AG09309 (cell line): ENCODE results near the gene PPIL6.
A peak's percentile ranks its signal among the peaks of the same experiment; 100 is the strongest.

Experiments
- DNase-seq: peaks from one replicate; pipeline ENCODE4 v3.0.0-alpha.2; 2010; ENCODE audit warnings: low read depth
- H3K4me3 ChIP-seq: 2 replicates; pipeline ENCODE4 v1.5.1; 2011; ENCODE audit warnings: mild to moderate bottlenecking, low read depth, low read length, moderate library complexity; ENCODE audit not compliant: control insufficient read depth
- TF ChIP-seq, protein P1 (sequence below): IDR thresholded peaks from 2 replicates; pipeline ENCODE4 v1.5.1; 2011; ENCODE audit warnings: mild to moderate bottlenecking, low read depth, low read length, inconsistent platforms; ENCODE audit not compliant: insufficient read depth, control insufficient read depth; ENCODE audit errors: missing control alignments

Gene PPIL6

DNA sequence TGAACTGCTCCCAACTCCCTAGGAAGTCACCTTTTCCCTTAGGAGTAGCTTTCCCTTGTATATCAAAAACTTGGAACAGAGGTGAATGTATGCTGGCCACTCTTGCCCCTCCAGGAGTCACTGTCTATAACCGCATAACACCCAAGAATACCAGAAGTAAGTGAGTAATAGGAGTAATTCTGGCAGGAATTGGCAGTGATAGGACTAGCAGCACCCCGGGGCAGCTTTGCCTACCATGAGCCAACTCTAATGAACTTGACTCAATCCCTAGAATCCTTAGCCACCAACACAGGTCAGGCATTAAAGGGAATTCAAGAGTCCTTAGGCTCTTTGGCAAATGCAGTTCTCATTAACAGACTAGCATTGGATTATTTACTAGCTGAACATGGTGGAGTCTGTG is 29.4 kb downstream of the PPIL6 start:
- no peak for DNase-seq
- TF ChIP-seq, protein P1, sequence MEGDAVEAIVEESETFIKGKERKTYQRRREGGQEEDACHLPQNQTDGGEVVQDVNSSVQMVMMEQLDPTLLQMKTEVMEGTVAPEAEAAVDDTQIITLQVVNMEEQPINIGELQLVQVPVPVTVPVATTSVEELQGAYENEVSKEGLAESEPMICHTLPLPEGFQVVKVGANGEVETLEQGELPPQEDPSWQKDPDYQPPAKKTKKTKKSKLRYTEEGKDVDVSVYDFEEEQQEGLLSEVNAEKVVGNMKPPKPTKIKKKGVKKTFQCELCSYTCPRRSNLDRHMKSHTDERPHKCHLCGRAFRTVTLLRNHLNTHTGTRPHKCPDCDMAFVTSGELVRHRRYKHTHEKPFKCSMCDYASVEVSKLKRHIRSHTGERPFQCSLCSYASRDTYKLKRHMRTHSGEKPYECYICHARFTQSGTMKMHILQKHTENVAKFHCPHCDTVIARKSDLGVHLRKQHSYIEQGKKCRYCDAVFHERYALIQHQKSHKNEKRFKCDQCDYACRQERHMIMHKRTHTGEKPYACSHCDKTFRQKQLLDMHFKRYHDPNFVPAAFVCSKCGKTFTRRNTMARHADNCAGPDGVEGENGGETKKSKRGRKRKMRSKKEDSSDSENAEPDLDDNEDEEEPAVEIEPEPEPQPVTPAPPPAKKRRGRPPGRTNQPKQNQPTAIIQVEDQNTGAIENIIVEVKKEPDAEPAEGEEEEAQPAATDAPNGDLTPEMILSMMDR = no peak
- H3K4me3 ChIP-seq = no peak overlapping the region

DNA sequence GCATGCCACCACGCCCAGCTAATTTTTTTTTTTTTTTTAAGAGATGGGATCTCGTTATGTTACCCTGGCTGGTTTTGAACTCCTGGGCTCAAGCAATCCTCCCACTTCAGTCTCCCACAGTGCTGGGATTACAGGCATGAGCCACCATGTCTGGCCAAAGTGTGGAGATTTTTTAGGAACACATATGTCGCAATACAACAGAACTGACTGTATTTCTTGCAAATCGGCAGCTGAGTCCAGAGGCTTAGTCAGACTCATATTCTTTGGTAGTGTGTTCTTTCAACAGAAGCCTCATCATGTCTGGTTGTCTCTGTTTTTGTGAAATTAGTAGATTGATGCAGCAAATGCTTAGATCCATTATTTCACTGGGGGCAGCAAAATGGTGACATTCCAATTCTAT is 34.2 kb downstream of the PPIL6 start:
- TF ChIP-seq, protein P1 = no peak
- H3K4me3 ChIP-seq = no peak overlapping the region
- DNase-seq = peak; percentile 65

DNA sequence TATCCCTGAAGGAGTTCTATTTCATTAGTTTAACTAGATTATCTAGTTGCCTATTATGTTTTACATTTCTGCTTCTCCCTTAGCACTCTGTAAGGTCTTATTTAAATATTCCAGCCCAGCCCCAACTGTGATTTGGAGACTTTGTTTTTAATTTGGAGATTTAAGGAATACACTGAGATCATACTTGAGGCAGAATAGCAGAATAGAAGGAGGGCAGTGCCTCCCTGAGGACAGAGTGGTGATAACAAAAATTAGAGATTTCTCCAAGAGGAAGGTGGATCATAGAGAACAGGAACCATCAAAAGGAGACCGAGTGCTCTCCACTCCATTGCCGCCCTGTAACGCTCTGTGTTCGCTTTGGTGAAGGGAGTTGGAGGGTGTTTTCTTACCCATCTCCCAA is 43.4 kb downstream of the PPIL6 start:
- no peak for DNase-seq
- TF ChIP-seq, protein P1 = peak; percentile 48
- H3K4me3 ChIP-seq = no peak overlapping the region

DNA sequence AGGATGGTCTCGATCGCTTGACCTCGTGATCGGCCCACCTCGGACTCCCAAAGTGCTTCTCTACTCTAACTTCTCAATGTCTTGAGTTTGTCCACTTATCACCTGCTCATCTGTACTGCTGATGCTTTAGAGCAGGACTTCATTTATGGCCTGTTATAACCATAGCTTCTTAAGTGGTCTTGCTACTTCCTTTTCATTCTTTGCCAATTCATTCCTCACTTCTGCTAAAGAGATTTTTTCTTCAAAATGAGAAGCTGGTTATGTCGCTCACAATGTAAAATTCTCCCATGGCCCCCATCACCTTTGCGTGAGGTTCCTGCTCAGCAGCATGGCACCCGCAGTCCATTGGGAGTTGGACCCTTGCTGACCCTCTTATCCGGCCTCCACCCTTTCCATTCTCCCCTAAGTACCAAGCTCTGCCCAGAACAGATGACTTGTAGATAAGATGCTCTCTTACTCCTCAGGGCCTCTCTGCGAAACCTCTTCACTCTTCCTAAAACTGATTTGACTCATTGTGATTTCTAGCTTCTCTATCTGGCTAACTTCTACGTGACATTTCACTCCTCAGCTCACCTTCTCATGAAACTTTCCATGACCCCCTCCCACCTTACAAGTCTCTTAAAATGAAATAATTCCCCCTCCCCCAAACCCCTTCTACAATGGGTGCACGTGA is 44.2 kb downstream of the PPIL6 start:
- TF ChIP-seq, protein P1 = no peak
- DNase-seq = no peak
- no peak overlapping the region for H3K4me3 ChIP-seq

DNA sequence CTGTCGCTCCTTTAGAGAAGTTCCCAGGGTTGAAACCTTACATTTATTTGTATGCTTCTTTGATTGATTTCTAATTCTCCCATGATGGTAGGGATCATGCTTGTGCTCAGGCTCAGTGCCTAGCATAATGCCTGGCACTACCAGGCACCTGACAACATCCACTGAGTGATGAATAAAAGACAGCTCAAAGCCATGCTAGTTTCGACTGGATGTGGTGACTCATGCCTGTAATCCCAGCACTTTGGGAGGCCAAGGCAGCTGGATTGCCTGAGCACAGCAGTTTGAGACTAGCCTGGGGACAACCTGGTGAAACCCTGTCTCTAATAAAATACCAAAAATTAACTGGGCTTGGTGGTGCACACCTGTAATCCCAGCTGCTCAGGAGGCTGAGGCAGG is 46.5 kb downstream of the PPIL6 start:
- TF ChIP-seq, protein P1 = no peak
- no peak for DNase-seq
- H3K4me3 ChIP-seq = no peak overlapping the region

DNA sequence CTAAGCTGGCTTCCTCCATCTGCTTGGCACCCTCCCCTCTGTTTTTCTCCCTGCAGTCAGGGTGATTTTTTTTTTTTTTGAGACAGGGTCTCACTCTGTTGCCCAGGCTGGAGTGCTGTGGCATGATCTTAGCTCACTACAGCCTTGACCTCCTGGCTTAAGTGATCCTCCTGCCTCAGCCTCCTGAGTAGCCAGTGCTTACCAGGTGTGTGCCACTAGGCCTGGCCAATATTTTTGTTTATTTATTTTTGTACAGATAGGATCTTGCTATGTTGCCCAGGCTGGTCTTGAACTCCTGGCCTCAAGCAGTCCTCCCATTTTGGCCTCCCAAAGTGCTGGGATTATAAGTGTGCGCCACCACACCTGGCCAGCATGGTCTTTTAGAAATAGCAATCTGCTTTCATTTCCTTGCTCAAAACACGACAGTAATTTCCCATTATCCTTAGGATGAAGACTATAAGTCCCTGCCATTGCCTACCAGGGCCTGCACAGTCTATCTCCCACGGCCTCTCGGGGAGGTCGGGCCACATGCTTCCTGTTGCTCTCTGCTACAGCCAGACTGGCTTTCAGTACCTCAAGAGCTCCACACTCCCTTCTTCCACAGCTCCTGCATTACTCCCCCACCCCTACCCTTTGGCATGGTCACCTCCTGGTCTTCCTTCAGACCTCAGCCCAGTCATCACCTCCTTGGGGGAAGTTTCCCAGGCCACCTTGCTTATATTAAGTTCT is 47.1 kb downstream of the PPIL6 start:
- TF ChIP-seq, protein P1 = no peak
- no peak for DNase-seq
- H3K4me3 ChIP-seq = no peak overlapping the region
